GM12878 (cell line): ENCODE measurements around the gene DNAH1. TPM values are rescaled to one million over a fixed set of nuclear protein-coding genes. Genes with fewer than 3 reads are reported as not detected.

Experiments
- ATAC-seq: fragments of 200-7000 bp; cut with Tn5 transposase; 3 replicates; pipeline ENCODE4 v1.9.1; 2020; ENCODE audit warnings: mild to moderate bottlenecking, moderate library complexity
- BruUV-seq: library from RNA; stranded (reverse); fragments of 400-500 nt; replicated peaks from 2 replicates; lab custom pipeline; 2021; lab: Mats Ljungman, UMichigan
- CTCF ChIA-PET: fragments of 300-600 bp; sonication (Branson Sonifier 250); formaldehyde crosslinking; extraction: SDS; loops from one replicate; lab custom pipeline; 2021; ENCODE audit warnings: inconsistent platforms; lab: Yijun Ruan, JAX
- POLR2A ChIA-PET: fragments of 350-600 bp; formaldehyde crosslinking; extraction: SDS; loops from one replicate; lab custom pipeline; 2021; ENCODE audit warnings: inconsistent platforms; lab: Charles Lee
- RAD21 ChIA-PET: fragments of 300-600 bp; sonication (Branson Sonifier 250); formaldehyde crosslinking; loops from one replicate; lab custom pipeline; 2023; ENCODE audit warnings: antibody characterized with exemption; ENCODE audit not compliant: unreplicated experiment; lab: Charles Lee
- SMC1A ChIA-PET: fragments of 300-600 bp; sonication (Branson Sonifier 250); formaldehyde crosslinking; loops from one replicate; lab custom pipeline; 2023; ENCODE audit not compliant: unreplicated experiment, uncharacterized antibody; lab: Charles Lee
- DNase-seq: peaks from one replicate; pipeline ENCODE4 v3.0.0-alpha.2; 2011; ENCODE audit warnings: low read depth, low spot score
- FAIRE-seq: peaks from 3 replicates; lab custom pipeline; 2011; peaks lifted over from hg19 to GRCh38; lab: Jason Lieb, UNC
- H2AFZ ChIP-seq: 2 replicates; pipeline ENCODE4 v1.6.0; 2011; ENCODE audit warnings: low read depth, low read length, control low read depth; ENCODE audit not compliant: control insufficient read depth
- H3K27ac ChIP-seq: 2 replicates; pipeline ENCODE4 v1.5.1; 2011; ENCODE audit warnings: control low read depth; ENCODE audit not compliant: control insufficient read depth, insufficient read depth
- H3K27me3 ChIP-seq, 2 experiments: replicated peaks in 1 of 2; 2 replicates each; pipeline versions ENCODE4 v1.6.0 to v1.6.1; 2011; ENCODE audit warnings: low read length in 1 of 2; ENCODE audit not compliant: control insufficient read depth in 2 of 2, insufficient read depth in 2 of 2
- H3K36me3 ChIP-seq, 2 experiments: 2 replicates each; pipeline ENCODE4 v1.5.1; 2011; ENCODE audit warnings: low read length in 1 of 2; ENCODE audit not compliant: control insufficient read depth in 2 of 2, insufficient read depth in 2 of 2
- H3K4me1 ChIP-seq: 2 replicates; pipeline ENCODE4 v1.6.1; 2011; ENCODE audit warnings: mild to moderate bottlenecking, low read length, moderate library complexity, mixed read lengths; ENCODE audit not compliant: control insufficient read depth, insufficient read depth
- H3K4me2 ChIP-seq: 2 replicates; pipeline ENCODE4 v1.6.0; 2011; ENCODE audit warnings: control low read depth; ENCODE audit not compliant: control insufficient read depth, insufficient read depth
- H3K4me3 ChIP-seq: fragments of 200-600 bp; sonication (generic); 2 replicates; pipeline ENCODE4 v1.5.1; 2016
- H3K79me2 ChIP-seq: 2 replicates; pipeline ENCODE4 v1.6.0; 2011; ENCODE audit warnings: low read length; ENCODE audit not compliant: control insufficient read depth, insufficient read depth
- H3K9ac ChIP-seq: 2 replicates; pipeline ENCODE4 v1.8.0; 2011; ENCODE audit warnings: low read length, control low read depth, mixed read lengths; ENCODE audit not compliant: control insufficient read depth, insufficient read depth
- H3K9me3 ChIP-seq: replicated peaks from 3 replicates; pipeline ENCODE4 v1.5.1; 2011; ENCODE audit warnings: mild to moderate bottlenecking, low read length; ENCODE audit not compliant: control insufficient read depth, insufficient read depth
- H4K20me1 ChIP-seq: 2 replicates; pipeline ENCODE4 v1.6.0; 2011; ENCODE audit not compliant: control insufficient read depth, insufficient read depth
- CHD2 ChIP-seq: IDR thresholded peaks from 2 replicates; pipeline ENCODE4 v1.6.1; 2011; ENCODE audit warnings: low read depth, low read length, improper control_type of control experiment, borderline replicate concordance
- EED ChIP-seq: sonication (generic); IDR thresholded peaks from 2 replicates; pipeline ENCODE4 v1.6.1; 2016; ENCODE audit warnings: antibody characterized with exemption, low read depth
- MEF2A ChIP-seq: IDR thresholded peaks from 2 replicates; pipeline ENCODE4 v1.6.1; 2011; ENCODE audit warnings: low read depth, mild to moderate bottlenecking, low read length, moderate library complexity; ENCODE audit not compliant: insufficient read depth
- MYC ChIP-seq: IDR thresholded peaks from 2 replicates; pipeline ENCODE4 v1.6.1; 2011; ENCODE audit warnings: mild to moderate bottlenecking, low read length, moderate library complexity, inconsistent platforms; ENCODE audit not compliant: insufficient read depth, insufficient replicate concordance, insufficient read length, severe bottlenecking
- POLR2AphosphoS5 ChIP-seq: IDR thresholded peaks from 2 replicates; pipeline ENCODE4 v1.6.1; 2011; ENCODE audit warnings: mild to moderate bottlenecking, low read length, inconsistent platforms
- SUZ12 ChIP-seq: fragments of 200-600 bp; sonication (generic); IDR thresholded peaks from one replicate; pipeline ENCODE4 v1.6.1; 2018; ENCODE audit warnings: antibody characterized with exemption, mild to moderate bottlenecking; ENCODE audit not compliant: unreplicated experiment
- TBL1XR1 ChIP-seq: IDR thresholded peaks from 2 replicates; pipeline ENCODE4 v1.6.1; 2012; ENCODE audit warnings: low read depth, low read length, improper control_type of control experiment
- YBX1 ChIP-seq: fragments of 450-650 bp; IDR thresholded peaks from 2 replicates; pipeline ENCODE4 v1.6.1; 2016; ENCODE audit warnings: antibody characterized with exemption
- ZNF24 ChIP-seq: fragments of 450-650 bp; IDR thresholded peaks from 2 replicates; pipeline ENCODE4 v1.6.1; 2017; ENCODE audit warnings: antibody characterized with exemption, mild to moderate bottlenecking
- ZZZ3 ChIP-seq: IDR thresholded peaks from 2 replicates; pipeline ENCODE4 v1.6.1; 2011; ENCODE audit warnings: low read depth; ENCODE audit not compliant: control insufficient read depth, insufficient read length
- WGBS: methylation state at CpG from one replicate; pipeline ENCODE4 v1.1.6; 2016; ENCODE audit warnings: low lambda C conversion rate; ENCODE audit not compliant: insufficient replicate concordance, insufficient coverage; ENCODE audit errors: missing lambda C conversion rate; 5-methylcytosine and 5-hydroxymethylcytosine counted together
- in situ Hi-C: fragments of 300-500 bp; cut with MboI; formaldehyde crosslinking; loops from 9 replicates; pipeline ENCODE4 v1.14.3; 2018; ENCODE audit warnings: mixed read lengths
- intact Hi-C: fragments of 100-400 bp; cut with micrococcal nuclease; formaldehyde crosslinking; loops from one replicate; pipeline ENCODE4 v1.14.2; 2022; ENCODE audit not compliant: unreplicated experiment
- polyA plus RNA-seq, 11 experiments: library from polyadenylated mRNA; depleted of rRNA in 4 of 11; unstranded in 6 of 11; stranded (reverse) in 5 of 11; fragments of >200 nt; fragmentation: Nextera tagmentation in 4 of 11; fragmentation: Illumina TruSeq in 1 of 11; extraction: Ambion mirVana in 4 of 11; extraction: Trizol in 1 of 11; gene quantifications; 1 replicate in 1 of 11; 2 replicates in 10 of 11; pipeline versions ENCODE4 v1.2.1 to v1.2.3, GENCODE V29; 2011 to 2016; ENCODE audit warnings: inconsistent platforms in 2 of 11, missing spikeins in 2 of 11, low read depth in 1 of 11
- total RNA-seq, 4 experiments: library from RNA; depleted of rRNA in 3 of 4; stranded (reverse); fragments of >200 nt in 3 of 4; fragmentation: Illumina TruSeq in 1 of 4; extraction: Trizol in 1 of 4; gene quantifications; 2 replicates each; pipeline versions ENCODE4 v1.2.1 to v1.2.3, GENCODE V29; 2013 to 2021
- TF ChIP-seq, protein P1 (sequence below): IDR thresholded peaks from 2 replicates; pipeline ENCODE4 v1.6.1; 2011; ENCODE audit warnings: low read depth, low read length, improper control_type of control experiment, borderline replicate concordance
- TF ChIP-seq, protein P2 (sequence below): fragments of 450-650 bp; IDR thresholded peaks from 2 replicates; pipeline ENCODE4 v1.6.1; 2016; ENCODE audit warnings: mild to moderate bottlenecking, moderate library complexity, borderline replicate concordance
- TF ChIP-seq, protein P3 (sequence below): fragments of 450-650 bp; formaldehyde crosslinking; IDR thresholded peaks from 2 replicates; pipeline ENCODE4 v1.4.0; 2022; ENCODE audit warnings: mild to moderate bottlenecking, moderate library complexity

The DNAH1 gene
- total and polyA plus RNA-seq, 10 of the 15 experiments (the other 5 are each of a cell fraction or from before 2014, with no cell fraction given) = 0.31 to 5.8 (median 2.7) TPM

DNA sequence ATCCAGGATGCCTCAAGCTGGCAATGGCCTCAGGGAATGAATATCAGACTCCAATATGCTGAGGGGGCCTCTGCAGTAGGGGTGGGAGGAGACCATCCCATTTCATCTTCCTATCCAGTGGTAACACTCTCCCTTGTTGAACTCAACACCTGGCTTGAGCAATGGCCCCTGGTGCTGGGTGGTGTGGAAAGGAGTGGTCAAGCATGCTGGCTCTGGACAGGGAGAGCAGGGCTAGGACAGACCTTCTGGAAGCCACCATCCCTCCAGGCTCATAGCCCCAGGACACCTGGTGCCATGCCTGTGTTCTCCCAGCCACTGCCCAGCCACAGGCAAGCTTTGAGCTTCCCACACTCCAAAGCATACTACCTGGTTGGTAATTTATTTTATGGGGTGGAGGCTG is 9.6 kb downstream of the DNAH1 start (continued):
- TF ChIP-seq, protein P1, sequence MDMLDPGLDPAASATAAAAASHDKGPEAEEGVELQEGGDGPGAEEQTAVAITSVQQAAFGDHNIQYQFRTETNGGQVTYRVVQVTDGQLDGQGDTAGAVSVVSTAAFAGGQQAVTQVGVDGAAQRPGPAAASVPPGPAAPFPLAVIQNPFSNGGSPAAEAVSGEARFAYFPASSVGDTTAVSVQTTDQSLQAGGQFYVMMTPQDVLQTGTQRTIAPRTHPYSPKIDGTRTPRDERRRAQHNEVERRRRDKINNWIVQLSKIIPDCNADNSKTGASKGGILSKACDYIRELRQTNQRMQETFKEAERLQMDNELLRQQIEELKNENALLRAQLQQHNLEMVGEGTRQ = no peak
- no peak for TF ChIP-seq ZZZ3

DNA sequence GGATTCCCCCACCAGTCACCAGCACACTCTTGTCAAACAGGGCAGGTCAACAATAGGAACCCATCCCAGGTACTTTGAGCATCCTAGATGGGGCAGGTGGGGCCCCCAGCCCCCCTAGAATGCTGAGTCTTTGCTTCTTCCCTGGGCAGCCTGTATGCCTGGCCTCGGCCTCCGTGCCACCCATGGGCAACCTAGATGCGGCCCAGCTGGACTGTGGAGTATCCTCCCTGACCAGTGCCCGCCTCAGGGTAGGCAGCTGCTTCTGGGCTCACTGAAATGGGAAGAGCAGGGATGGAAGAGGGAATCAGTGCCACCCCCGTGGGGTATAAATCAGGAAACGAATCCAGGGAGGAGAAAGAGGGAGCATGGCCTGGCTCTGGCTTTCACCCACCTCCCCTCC is 10.9 kb downstream of the DNAH1 start:
- Histone ChIP-seq H3K27me3 (no peaks in the 10 kb centered on the region), H3K79me2 (no peaks in the 10 kb centered on the region), H3K27ac (no peak overlapping the region), H3K4me1 (no peaks in the 10 kb centered on the region), H3K9ac (no peak overlapping the region), H4K20me1 (no peaks in the 10 kb centered on the region), H3K4me3 (no peak overlapping the region), H3K4me2 (no peak overlapping the region), H3K36me3 (no peaks in the 10 kb centered on the region), H2AFZ (no peak overlapping the region), H3K9me3 (no peaks in the 10 kb centered on the region)
- DNase-seq (no peak), ATAC-seq (no peak), FAIRE-seq (no peak)
- ChIA-PET RAD21 (interaction anchor here (1.0 to 1.1 kb wide), 2 partner anchors 12 to 35 kb away, joined by 3 read pairs; no protein-coding TSS in a partner anchor), POLR2A (no interaction called here), SMC1A (interaction anchor here (1.5 to 5.3 kb wide), 2 partner anchors 11 to 12 kb away, joined by 5 to 26 read pairs; no protein-coding TSS in a partner anchor), CTCF (interaction anchor here (1.6 to 16.8 kb wide), 2 partner anchors 12 to 35 kb away, joined by 6 to 451 read pairs; partner anchors contain the start of gene GLYCTK)
- intact Hi-C loops (no loop called here), in situ Hi-C loops (no loop called here)
- WGBS = 63% methylated on average over 6 of the region's 6 CpGs
- BruUV-seq = no TSS peak
- TF ChIP-seq EED (no peak), CHD2 (no peak), SUZ12 (no peak), ZNF24 (no peak), MYC (no peak), YBX1 (no peak), POLR2AphosphoS5 (no peak), TBL1XR1 (no peak), MEF2A (no peak)
- TF ChIP-seq, protein P2, sequence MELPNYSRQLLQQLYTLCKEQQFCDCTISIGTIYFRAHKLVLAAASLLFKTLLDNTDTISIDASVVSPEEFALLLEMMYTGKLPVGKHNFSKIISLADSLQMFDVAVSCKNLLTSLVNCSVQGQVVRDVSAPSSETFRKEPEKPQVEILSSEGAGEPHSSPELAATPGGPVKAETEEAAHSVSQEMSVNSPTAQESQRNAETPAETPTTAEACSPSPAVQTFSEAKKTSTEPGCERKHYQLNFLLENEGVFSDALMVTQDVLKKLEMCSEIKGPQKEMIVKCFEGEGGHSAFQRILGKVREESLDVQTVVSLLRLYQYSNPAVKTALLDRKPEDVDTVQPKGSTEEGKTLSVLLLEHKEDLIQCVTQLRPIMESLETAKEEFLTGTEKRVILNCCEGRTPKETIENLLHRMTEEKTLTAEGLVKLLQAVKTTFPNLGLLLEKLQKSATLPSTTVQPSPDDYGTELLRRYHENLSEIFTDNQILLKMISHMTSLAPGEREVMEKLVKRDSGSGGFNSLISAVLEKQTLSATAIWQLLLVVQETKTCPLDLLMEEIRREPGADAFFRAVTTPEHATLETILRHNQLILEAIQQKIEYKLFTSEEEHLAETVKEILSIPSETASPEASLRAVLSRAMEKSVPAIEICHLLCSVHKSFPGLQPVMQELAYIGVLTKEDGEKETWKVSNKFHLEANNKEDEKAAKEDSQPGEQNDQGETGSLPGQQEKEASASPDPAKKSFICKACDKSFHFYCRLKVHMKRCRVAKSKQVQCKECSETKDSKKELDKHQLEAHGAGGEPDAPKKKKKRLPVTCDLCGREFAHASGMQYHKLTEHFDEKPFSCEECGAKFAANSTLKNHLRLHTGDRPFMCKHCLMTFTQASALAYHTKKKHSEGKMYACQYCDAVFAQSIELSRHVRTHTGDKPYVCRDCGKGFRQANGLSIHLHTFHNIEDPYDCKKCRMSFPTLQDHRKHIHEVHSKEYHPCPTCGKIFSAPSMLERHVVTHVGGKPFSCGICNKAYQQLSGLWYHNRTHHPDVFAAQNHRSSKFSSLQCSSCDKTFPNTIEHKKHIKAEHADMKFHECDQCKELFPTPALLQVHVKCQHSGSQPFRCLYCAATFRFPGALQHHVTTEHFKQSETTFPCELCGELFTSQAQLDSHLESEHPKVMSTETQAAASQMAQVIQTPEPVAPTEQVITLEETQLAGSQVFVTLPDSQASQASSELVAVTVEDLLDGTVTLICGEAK = no peak
- TF ChIP-seq, protein P3, sequence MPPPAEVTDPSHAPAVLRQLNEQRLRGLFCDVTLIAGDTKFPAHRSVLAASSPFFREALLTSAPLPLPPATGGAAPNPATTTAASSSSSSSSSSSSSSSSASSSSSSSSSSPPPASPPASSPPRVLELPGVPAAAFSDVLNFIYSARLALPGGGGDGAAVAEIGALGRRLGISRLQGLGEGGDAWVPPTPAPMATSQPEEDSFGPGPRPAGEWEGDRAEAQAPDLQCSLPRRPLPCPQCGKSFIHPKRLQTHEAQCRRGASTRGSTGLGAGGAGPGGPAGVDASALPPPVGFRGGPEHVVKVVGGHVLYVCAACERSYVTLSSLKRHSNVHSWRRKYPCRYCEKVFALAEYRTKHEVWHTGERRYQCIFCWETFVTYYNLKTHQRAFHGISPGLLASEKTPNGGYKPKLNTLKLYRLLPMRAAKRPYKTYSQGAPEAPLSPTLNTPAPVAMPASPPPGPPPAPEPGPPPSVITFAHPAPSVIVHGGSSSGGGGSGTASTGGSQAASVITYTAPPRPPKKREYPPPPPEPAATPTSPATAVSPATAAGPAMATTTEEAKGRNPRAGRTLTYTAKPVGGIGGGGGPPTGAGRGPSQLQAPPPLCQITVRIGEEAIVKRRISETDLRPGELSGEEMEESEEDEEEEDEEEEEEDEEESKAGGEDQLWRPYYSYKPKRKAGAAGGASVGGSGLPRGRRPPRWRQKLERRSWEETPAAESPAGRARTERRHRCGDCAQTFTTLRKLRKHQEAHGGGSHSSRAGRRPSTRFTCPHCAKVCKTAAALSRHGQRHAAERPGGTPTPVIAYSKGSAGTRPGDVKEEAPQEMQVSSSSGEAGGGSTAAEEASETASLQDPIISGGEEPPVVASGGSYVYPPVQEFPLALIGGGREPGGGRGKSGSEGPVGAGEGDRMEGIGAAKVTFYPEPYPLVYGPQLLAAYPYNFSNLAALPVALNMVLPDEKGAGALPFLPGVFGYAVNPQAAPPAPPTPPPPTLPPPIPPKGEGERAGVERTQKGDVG (CRISPR knock-in tag) = no peak
- TF ChIP-seq, protein P1 = no peak
